ENCODE data around the gene EXOC7.
"Not testable (repeated sequence)": the region's sequence is repeated elsewhere in the genome, so short reads cannot be mapped to it uniquely, and the experiment has no call there.

The EXOC7 gene

DNA sequence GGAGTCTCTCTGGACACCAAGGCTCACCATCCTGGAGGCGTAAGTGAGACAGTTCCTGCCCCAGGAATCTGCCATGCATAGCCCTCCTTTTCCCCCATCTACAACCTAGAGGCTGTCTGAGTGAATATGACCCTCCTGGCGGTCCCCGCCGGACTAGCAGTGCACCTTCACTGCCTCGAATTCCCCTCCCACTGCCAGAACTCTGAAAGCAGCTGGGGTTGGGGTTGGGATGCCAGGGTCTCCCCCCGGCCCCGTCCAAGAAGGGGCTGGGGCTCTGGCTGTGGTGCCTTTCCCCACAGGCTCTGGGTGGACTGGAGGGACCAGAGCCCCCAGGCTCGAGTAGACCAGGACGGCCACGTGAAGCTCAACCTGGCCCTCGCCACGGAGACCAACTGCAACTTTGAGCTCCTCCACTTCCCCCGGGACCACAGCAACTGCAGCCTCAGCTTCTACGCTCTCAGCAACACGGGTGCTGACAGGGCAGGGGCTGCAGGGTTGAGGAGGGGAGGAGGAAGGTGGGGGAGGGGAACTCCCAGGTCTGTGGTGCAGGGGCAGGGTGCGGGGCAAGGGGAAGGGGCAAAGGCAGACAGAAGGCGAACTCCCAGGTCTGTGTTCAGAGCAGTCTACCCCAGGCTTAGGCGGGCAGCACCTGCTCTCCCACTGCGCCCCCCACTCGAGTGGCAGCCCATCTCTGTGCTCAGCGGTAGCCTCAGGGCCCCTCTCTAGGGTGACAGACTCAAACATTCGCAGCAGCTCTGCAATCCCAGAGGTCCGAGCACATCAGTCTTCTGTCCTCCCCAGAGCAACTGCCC, 23.4 kb downstream of the EXOC7 start:
- Histone ChIP-seq H3K4me1 (ENCODE audit: insufficient read depth, low read length) (peaks cover 7% of the 10 kb centered on the region; the same call in 1 of the 2 replicates), H3K27me3 (ENCODE audit: insufficient read depth, low read length) (peaks cover 59% of the 10 kb centered on the region), H3K4me3 (ENCODE audit: low read length) (peak overlapping the region; percentile 55), H3K9me3 (ENCODE audit: insufficient read depth, low read depth, low read length) (no peaks in the 10 kb centered on the region), H3K36me3 (ENCODE audit: insufficient read depth, low read depth, low read length) (peaks cover 24% of the 10 kb centered on the region), H3K9ac (ENCODE audit: low read depth, low read length) (peak overlapping the region; percentile 57; the same call in 1 of the 2 replicates), H3K27ac (ENCODE audit: low read length) (no peak overlapping the region)

DNA sequence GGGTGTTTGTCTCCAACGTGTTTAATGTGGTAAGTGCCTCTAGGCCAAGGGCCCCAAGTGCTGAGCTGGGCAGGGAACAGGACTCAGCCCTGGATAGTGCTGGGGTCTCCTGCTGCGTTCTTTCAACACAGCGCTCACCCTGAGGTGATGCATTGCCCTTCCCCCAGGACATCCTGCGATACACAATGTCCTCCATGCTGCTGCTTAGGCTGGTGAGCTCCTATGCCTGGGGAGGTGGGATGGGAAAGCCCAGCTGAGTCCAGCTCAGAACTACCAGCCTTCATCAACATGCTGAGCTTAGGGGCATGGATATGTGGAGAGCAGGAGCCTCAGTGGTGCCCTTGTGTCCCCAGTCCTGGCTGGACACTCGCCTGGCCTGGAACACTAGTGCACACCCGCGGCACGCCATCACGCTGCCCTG, 24.0 kb downstream of the EXOC7 start:
- Histone ChIP-seq H3K9me3 (ENCODE audit: insufficient read depth, low read depth, low read length) (no peaks in the 10 kb centered on the region), H3K4me1 (ENCODE audit: insufficient read depth, low read length) (peaks cover 7% of the 10 kb centered on the region; the same call in 1 of the 2 replicates), H3K27me3 (ENCODE audit: insufficient read depth, low read length) (peaks cover 65% of the 10 kb centered on the region), H3K27ac (ENCODE audit: low read length) (no peak overlapping the region), H3K4me3 (ENCODE audit: low read length) (peak overlapping the region; percentile 55; the same call in 1 of the 2 replicates), H3K9ac (ENCODE audit: low read depth, low read length) (no peak overlapping the region; the same call in 1 of the 2 replicates), H3K36me3 (ENCODE audit: insufficient read depth, low read depth, low read length) (peaks cover 17% of the 10 kb centered on the region)

DNA sequence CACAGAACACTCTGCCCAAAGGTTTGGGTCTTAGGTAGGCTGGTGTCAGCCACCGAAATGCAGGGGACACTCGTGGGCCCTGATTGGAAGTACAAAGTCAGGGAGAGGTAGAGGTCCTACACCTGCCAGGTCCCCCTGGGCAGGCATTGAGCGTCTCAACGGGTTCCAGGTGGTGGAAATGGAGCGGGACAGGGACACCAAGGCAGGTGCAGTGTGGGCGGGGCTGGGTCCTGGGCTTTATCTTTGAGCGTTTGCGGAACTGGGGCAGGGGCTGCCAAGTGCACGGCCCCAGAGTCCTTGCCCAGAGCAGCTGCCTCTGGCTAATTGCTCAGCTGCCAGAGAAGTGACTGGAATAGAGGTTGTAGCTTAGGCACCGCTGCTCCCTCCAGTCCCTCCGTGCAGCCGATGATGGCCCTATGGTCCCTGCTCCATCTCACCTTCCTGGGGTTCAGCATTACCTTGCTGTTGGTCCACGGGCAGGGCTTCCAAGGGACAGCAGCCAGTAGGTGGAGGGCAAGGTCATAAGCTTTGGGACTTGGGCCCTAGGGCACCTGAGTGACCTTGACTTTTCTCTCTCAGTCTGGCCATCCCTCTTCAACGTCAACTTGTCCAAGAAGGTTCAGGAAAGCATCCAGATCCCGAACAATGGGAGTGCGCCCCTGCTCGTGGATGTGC, 24.6 kb downstream of the EXOC7 start, which contains the start of gene ZACN:
Gene ZACN, plus strand, starts transcription at position 323 of the 675 bp plus-strand sequence. Its CDS starts 83 bp downstream, at position 406.
- peaks cover 7% of the 10 kb centered on the region; the same call in 1 of the 2 replicates for H3K4me1 ChIP-seq (ENCODE audit: insufficient read depth, low read length)
- peaks cover 12% of the 10 kb centered on the region for H3K36me3 ChIP-seq (ENCODE audit: insufficient read depth, low read depth, low read length)
- H3K9ac ChIP-seq (ENCODE audit: low read depth, low read length) = peak within 1 kb of the TSS; percentile 57; the same call in 1 of the 2 replicates
- H3K27ac ChIP-seq (ENCODE audit: low read length) = no peak within 1 kb of the TSS
- H3K9me3 ChIP-seq (ENCODE audit: insufficient read depth, low read depth, low read length) = no peaks in the 10 kb centered on the region
- H3K4me3 ChIP-seq (ENCODE audit: low read length) = peak within 1 kb of the TSS; percentile 55
- peaks cover 70% of the 10 kb centered on the region for H3K27me3 ChIP-seq (ENCODE audit: insufficient read depth, low read length)

DNA sequence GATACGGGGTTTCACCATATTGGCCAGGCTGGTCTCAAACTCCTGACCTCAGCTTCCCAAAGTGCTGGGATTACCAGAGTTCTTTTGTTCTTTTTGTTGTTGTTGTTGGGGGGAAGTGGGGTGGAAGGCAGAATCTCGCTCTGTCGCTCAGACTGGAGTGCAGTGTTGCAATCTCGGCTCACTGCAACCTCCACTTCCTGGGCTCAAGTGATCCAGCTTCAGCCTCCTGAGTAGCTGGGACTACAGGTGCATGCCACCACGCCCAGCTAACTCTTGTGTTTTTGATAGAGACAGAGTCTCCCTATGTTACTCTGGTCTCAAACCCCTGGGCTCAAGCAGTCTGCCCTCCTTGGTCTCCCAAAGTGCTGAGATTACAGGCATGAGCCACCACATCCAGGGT, 25.2 kb downstream of the EXOC7 start:
- peaks cover 77% of the 10 kb centered on the region for H3K27me3 ChIP-seq (ENCODE audit: insufficient read depth, low read length)
- not testable (repeated sequence) for H3K36me3 ChIP-seq (ENCODE audit: insufficient read depth, low read depth, low read length); H3K9ac ChIP-seq (ENCODE audit: low read depth, low read length); H3K27ac ChIP-seq (ENCODE audit: low read length); H3K4me1 ChIP-seq (ENCODE audit: insufficient read depth, low read length); H3K9me3 ChIP-seq (ENCODE audit: insufficient read depth, low read depth, low read length); H3K4me3 ChIP-seq (ENCODE audit: low read length)

DNA sequence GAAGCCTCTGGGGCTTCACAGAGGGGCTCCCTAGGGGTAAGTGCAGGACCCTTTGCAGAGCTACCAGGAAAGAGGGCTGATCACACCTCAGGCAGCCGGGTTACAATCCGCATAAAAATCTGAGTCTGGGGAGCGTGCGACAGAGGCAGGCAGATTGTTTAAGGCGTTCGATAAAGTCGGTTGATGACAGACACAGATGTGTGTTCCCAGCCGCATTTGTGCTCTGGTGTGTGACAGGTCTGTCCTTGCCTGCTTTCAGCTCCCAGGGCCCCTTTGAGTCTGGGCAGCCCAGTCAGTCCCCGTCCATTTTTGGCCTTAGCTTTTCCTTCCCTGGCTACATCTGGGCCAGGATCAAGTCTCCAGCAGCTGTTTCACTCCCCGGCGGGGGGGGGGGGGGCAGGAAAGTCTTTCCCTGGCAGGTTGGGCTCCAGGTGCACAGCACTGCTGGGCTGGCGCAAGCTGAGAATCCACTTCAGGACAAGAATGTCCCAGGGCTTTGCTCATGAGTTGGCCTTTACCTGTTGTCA, 25.9 kb downstream of the EXOC7 start:
- H3K36me3 ChIP-seq (ENCODE audit: insufficient read depth, low read depth, low read length) = no peaks in the 10 kb centered on the region; the same call in none of the 2 replicates
- no peak overlapping the region; the same call in 1 of the 2 replicates for H3K4me3 ChIP-seq (ENCODE audit: low read length)
- H3K9ac ChIP-seq (ENCODE audit: low read depth, low read length) = no peak overlapping the region
- no peak overlapping the region for H3K27ac ChIP-seq (ENCODE audit: low read length)
- peaks cover 84% of the 10 kb centered on the region for H3K27me3 ChIP-seq (ENCODE audit: insufficient read depth, low read length)
- no peaks in the 10 kb centered on the region for H3K9me3 ChIP-seq (ENCODE audit: insufficient read depth, low read depth, low read length)
- peaks cover 7% of the 10 kb centered on the region; the same call in 1 of the 2 replicates for H3K4me1 ChIP-seq (ENCODE audit: insufficient read depth, low read length)

DNA sequence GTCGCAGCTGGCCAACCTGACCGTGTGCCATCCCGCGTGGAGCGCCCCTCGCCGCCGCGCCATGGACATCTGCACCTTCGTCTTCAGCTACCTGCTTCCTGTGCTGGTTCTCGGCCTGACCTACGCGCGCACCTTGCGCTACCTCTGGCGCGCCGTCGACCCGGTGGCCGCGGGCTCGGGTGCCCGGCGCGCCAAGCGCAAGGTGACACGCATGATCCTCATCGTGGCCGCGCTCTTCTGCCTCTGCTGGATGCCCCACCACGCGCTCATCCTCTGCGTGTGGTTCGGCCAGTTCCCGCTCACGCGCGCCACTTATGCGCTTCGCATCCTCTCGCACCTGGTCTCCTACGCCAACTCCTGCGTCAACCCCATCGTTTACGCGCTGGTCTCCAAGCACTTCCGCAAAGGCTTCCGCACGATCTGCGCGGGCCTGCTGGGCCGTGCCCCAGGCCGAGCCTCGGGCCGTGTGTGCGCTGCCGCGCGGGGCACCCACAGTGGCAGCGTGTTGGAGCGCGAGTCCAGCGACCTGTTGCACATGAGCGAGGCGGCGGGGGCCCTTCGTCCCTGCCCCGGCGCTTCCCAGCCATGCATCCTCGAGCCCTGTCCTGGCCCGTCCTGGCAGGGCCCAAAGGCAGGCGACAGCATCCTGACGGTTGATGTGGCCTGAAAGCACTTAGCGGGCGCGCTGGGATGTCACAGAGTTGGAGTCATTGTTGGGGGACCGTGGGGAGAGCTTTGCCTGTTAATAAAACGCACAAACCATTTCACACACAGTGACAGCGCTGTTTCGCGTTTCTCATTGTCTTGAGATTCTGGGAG, 26.6 kb downstream of the EXOC7 start:
- H3K27me3 ChIP-seq (ENCODE audit: insufficient read depth, low read length) = peaks cover 85% of the 10 kb centered on the region
- peaks cover 7% of the 10 kb centered on the region; the same call in 1 of the 2 replicates for H3K4me1 ChIP-seq (ENCODE audit: insufficient read depth, low read length)
- no peaks in the 10 kb centered on the region for H3K9me3 ChIP-seq (ENCODE audit: insufficient read depth, low read depth, low read length)
- no peak overlapping the region for H3K27ac ChIP-seq (ENCODE audit: low read length)
- peak overlapping the region; percentile 53; the same call in 1 of the 2 replicates for H3K4me3 ChIP-seq (ENCODE audit: low read length)
- no peaks in the 10 kb centered on the region for H3K36me3 ChIP-seq (ENCODE audit: insufficient read depth, low read depth, low read length)
- no peak overlapping the region for H3K9ac ChIP-seq (ENCODE audit: low read depth, low read length)

DNA sequence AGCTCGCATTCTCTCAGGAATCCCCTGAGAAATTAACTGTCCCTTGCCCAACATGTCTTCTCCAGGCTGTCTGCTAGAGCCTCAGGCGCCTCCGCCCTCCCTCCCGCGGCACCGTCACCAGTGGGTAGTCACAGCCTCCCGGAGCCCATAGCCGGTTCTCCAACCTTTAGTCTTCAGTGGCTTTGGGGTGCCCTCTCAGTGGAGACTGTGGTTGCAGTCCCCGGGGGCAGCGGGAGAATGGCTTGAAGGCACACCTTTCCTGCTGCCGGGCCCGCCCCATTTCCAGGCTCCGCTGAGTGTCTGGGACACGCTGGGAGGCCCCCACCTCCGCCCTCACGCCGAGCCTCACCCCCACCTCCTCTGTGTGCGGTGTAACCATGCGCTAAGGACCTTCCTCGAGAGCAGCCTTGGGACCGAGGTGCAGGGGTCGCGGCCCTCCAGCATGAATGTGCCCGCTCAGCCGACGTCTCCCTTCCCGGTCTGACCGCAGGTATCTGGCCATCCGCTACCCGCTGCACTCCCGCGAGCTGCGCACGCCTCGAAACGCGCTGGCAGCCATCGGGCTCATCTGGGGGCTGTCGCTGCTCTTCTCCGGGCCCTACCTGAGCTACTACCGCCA, 27.3 kb downstream of the EXOC7 start:
- Histone ChIP-seq H3K4me1 (ENCODE audit: insufficient read depth, low read length) (peaks cover 7% of the 10 kb centered on the region; the same call in 1 of the 2 replicates), H3K4me3 (ENCODE audit: low read length) (peak overlapping the region; percentile 53; the same call in 1 of the 2 replicates), H3K27me3 (ENCODE audit: insufficient read depth, low read length) (peaks cover 85% of the 10 kb centered on the region), H3K27ac (ENCODE audit: low read length) (no peak overlapping the region), H3K36me3 (ENCODE audit: insufficient read depth, low read depth, low read length) (no peaks in the 10 kb centered on the region), H3K9ac (ENCODE audit: low read depth, low read length) (no peak overlapping the region), H3K9me3 (ENCODE audit: insufficient read depth, low read depth, low read length) (no peaks in the 10 kb centered on the region)

DNA sequence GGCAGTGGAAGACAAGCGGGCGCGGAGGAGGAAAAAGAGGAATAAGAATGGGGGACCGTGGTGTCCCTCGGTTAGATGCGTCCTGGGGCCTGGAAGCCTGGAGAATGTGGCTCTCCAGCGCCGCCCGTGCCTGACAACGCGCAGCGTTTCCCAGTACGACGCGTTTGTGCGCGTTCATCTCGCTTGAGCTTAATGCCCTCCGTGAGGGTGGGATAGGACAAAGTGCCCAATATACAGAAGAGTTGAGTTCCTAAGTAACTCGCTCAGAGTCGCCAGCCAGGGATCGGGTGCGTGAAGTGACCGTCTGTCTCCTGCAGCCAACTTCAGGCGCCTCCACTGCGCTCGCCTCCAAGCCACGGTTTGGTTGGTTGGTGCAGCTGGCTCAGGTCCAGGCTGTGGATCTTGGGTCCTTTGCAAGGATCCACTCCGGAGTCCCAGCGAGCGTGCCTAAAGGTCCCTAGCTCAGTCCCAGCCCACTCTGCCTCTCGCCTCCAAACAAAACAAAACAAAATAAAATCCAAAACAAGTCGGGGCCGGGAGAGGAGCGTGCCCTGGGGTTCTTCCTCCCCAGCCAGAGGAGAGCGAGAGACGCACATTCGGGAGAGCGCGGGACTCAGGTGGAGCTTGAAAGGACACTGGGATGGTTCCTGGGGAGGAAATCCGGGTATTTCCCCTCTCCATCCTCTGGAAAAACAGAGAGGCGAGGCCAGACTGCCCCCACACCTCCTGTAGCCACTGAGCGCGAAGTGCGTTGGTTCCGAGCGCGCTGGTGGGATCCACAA, 28.0 kb downstream of the EXOC7 start:
- Histone ChIP-seq H3K36me3 (ENCODE audit: insufficient read depth, low read depth, low read length) (no peaks in the 10 kb centered on the region), H3K4me3 (ENCODE audit: low read length) (peak overlapping the region; percentile 20; the same call in 1 of the 2 replicates), H3K27me3 (ENCODE audit: insufficient read depth, low read length) (peaks cover 81% of the 10 kb centered on the region), H3K4me1 (ENCODE audit: insufficient read depth, low read length) (peaks cover 10% of the 10 kb centered on the region; the same call in 1 of the 2 replicates), H3K9me3 (ENCODE audit: insufficient read depth, low read depth, low read length) (no peaks in the 10 kb centered on the region), H3K9ac (ENCODE audit: low read depth, low read length) (no peak overlapping the region), H3K27ac (ENCODE audit: low read length) (no peak overlapping the region)

DNA sequence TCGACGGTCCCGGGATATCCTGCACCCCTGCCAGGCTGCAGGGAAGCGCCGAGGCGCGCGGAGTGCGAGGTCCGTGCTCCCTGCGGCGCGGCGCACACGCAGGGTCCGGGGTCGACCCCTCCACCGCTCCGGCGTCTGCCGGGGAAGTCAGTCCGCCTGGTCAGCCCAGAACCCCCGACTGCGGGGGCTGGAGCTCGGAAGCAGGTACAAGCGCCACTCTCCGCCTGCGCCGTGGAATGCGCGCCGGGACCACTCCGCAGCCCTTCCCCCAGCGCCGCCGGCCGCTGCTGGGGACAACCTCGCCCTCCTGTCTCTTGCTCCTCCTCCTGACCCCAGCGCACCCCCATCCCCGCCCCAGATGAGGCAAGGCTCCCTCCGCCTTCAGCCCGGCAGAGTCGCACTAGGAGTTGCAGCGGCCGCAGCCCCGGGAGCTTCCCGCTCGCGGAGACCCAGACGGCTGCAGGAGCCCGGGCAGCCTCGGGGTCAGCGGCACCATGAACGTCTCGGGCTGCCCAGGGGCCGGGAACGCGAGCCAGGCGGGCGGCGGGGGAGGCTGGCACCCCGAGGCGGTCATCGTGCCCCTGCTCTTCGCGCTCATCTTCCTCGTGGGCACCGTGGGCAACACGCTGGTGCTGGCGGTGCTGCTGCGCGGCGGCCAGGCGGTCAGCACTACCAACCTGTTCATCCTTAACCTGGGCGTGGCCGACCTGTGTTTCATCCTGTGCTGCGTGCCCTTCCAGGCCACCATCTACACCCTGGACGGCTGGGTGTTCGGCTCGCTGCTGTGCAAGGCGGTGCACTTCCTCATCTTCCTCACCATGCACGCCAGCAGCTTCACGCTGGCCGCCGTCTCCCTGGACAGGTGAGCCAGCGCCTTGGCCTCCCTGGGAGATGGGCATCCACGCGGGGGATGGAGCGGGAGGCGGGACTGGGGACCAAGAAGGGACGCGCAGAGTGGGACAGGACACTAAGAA, 28.9 kb downstream of the EXOC7 start, which contains the start of gene GALR2:
Gene GALR2, plus strand, starts transcription at position 392 of the 974 bp plus-strand sequence. Its CDS starts 103 bp downstream, at position 495.
- H3K27ac ChIP-seq (ENCODE audit: low read length) = no peak within 1 kb of the TSS
- no peaks in the 10 kb centered on the region for H3K36me3 ChIP-seq (ENCODE audit: insufficient read depth, low read depth, low read length)
- H3K9me3 ChIP-seq (ENCODE audit: insufficient read depth, low read depth, low read length) = no peaks in the 10 kb centered on the region
- H3K9ac ChIP-seq (ENCODE audit: low read depth, low read length) = no peak within 1 kb of the TSS
- peak within 1 kb of the TSS; percentile 20; the same call in 1 of the 2 replicates for H3K4me3 ChIP-seq (ENCODE audit: low read length)
- peaks cover 72% of the 10 kb centered on the region for H3K27me3 ChIP-seq (ENCODE audit: insufficient read depth, low read length)
- peaks cover 9% of the 10 kb centered on the region; the same call in 1 of the 2 replicates for H3K4me1 ChIP-seq (ENCODE audit: insufficient read depth, low read length)

Measured in iPS-20b (cell line).